GM12865 (cell line): Measurements from ENCODE around the gene MARS1.
"Not testable (repeated sequence)": the region's sequence is repeated elsewhere in the genome, so short reads cannot be mapped to it uniquely, and the experiment has no call there.

ENCODE experiments used
- DNase-seq: peaks from one replicate; pipeline ENCODE4 v3.0.0; 2010; ENCODE audit warnings: low read depth
- H3K4me3 ChIP-seq: 2 replicates; pipeline ENCODE4 v1.5.1; 2011; ENCODE audit warnings: mild to moderate bottlenecking, low read depth, low read length, control low read depth
- TF ChIP-seq, protein P1 (sequence below): IDR thresholded peaks from 2 replicates; pipeline ENCODE4 v1.5.1; 2011; ENCODE audit warnings: low read length, control low read depth, low read depth, inconsistent platforms; ENCODE audit not compliant: insufficient read depth; ENCODE audit errors: missing control alignments

Gene MARS1

DNA sequence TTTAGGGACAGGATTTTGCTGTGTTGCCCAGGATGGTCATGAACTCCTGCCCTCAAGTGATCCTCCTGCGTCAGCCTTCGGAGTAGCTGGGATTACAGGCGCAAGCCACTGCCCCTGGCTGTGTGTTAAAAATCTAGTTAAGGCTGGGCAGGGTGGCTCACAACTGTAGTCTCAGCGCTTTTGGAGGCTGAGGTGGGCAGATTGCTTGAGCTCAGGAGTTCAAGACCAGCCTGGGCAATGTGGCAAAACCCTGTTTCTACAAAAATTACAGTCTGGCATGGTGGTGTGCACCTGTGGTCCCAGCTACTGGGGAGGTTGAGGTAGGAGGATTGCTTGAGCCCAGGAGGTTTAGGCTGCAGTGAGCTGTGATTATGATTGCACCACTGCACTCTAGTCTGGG lies 23.3 kb downstream of the MARS1 start:
- no peak overlapping the region for H3K4me3 ChIP-seq
- no peak for DNase-seq
- TF ChIP-seq, protein P1, sequence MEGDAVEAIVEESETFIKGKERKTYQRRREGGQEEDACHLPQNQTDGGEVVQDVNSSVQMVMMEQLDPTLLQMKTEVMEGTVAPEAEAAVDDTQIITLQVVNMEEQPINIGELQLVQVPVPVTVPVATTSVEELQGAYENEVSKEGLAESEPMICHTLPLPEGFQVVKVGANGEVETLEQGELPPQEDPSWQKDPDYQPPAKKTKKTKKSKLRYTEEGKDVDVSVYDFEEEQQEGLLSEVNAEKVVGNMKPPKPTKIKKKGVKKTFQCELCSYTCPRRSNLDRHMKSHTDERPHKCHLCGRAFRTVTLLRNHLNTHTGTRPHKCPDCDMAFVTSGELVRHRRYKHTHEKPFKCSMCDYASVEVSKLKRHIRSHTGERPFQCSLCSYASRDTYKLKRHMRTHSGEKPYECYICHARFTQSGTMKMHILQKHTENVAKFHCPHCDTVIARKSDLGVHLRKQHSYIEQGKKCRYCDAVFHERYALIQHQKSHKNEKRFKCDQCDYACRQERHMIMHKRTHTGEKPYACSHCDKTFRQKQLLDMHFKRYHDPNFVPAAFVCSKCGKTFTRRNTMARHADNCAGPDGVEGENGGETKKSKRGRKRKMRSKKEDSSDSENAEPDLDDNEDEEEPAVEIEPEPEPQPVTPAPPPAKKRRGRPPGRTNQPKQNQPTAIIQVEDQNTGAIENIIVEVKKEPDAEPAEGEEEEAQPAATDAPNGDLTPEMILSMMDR, result no peak

DNA sequence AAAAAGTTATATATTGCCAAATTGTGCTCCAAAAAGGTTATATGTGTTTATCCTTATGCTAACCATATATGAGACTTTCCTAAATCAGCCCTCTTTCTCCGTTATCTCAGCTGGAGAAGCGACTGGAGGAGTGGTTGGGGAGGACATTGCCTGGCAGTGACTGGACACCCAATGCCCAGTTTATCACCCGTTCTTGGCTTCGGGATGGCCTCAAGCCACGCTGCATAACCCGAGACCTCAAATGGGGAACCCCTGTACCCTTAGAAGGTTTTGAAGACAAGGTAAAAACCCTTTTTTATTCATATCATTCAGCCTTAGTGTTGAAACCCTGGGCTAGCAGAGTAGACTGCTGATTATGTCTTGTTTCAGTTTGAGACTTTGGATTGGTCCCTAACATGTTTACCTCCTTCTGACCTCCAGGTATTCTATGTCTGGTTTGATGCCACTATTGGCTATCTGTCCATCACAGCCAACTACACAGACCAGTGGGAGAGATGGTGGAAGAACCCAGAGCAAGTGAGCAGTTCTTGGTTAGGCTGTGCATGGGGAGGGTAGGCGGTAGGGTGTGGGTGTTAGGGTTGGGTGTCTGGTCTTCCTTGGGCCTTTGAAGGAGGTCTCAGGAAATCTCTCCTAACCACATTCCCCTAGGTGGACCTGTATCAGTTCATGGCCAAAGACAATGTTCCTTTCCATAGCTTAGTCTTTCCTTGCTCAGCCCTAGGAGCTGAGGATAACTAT lies 23.9 kb downstream of the MARS1 start:
- no peak overlapping the region for H3K4me3 ChIP-seq
- DNase-seq, result no peak
- TF ChIP-seq, protein P1, result no peak

DNA sequence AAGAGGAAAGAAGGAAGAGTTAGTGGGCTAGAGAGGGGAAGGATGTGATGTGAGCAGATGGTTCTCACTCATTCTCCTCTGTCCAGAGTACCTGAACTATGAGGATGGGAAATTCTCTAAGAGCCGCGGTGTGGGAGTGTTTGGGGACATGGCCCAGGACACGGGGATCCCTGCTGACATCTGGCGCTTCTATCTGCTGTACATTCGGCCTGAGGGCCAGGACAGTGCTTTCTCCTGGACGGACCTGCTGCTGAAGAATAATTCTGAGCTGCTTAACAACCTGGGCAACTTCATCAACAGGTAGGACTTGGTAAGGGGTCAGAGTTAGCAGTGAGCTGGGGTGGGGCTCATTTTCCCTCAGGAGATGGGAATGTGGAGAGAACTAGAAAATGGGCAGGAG lies 24.8 kb downstream of the MARS1 start:
- no peak for DNase-seq
- TF ChIP-seq, protein P1, result no peak

DNA sequence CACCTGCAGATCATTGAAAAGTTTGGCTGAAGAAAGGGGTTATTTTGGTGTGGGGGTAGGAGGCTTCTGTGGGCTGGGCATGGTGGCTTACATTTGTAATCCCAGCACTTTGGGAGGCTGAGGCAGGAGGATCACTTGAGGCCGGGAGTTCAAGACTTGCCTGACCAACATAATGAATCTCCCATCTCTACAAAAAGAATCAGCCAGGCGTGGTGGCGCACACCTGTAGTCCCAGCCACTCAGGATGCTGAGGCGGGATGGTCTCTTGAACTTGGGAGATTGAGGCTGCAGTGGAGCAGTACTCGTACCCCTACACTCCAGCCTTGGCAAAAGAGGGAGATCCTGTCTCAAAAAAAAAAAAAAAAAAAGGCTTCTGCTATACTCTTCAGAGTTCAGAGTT lies 25.4 kb downstream of the MARS1 start:
- TF ChIP-seq, protein P1, result no peak
- no peak for DNase-seq
- no peak overlapping the region for H3K4me3 ChIP-seq

More for the DNA sequence above, 24.8 kb downstream of the MARS1 start:
- no peak overlapping the region for H3K4me3 ChIP-seq

DNA sequence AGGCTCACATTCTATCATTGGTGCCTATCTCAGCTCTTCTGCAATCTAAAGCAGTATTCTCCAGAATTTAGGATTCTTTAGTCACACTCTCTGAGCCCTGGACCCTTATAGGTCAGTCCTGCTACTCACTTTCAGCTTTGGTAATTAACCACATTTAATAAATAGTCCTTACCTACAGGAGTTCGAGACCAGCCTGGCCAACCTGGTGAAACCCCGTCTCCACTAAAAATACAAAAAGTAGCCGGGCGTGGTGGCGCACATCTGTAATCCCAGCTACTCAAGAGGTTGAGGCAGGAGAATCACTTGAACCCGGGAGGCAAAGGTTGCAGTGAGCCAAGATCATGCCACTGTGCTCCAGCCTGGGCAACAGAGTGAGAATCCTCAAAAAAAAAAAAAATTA lies 25.8 kb downstream of the MARS1 start:
- H3K4me3 ChIP-seq, DNase-seq: not testable (repeated sequence)

DNA sequence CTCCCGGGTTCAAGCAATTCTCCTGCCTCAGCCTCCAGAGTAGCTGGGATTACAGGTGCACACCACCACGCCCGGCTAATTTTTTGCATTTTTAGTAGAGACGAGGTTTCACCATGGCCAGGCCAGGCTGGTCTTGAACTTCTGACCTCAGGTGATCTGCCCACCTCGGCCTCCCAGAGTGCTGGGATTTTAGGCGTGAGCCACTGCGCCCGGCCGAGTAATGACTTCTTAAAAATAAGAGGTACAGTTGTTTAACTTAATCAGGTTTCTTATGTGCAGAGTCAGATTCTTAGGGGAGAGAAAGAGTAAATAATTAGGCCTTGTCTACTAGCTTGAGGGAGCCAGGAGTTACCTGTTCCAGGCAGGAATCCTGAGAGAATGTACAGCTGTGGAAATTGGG lies 26.4 kb downstream of the MARS1 start:
- not testable (repeated sequence) for H3K4me3 ChIP-seq, DNase-seq

DNA sequence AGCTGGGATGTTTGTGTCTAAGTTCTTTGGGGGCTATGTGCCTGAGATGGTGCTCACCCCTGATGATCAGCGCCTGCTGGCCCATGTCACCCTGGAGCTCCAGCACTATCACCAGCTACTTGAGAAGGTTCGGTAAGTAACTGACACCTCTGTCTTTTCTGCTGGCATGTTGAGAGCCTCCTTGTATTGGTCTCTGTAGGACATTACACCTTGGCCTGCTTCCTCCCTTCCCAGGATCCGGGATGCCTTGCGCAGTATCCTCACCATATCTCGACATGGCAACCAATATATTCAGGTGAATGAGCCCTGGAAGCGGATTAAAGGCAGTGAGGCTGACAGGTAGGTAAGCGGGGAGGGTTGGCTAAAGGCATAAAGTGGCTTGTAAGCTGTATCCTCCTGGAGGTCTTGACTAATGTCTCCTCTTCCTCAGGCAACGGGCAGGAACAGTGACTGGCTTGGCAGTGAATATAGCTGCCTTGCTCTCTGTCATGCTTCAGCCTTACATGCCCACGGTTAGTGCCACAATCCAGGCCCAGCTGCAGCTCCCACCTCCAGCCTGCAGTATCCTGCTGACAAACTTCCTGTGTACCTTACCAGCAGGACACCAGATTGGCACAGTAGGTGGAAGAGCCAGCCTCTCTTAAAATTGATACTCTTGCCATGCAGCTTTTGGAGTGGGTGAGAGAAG lies 27.0 kb downstream of the MARS1 start:
- H3K4me3 ChIP-seq, result no peak overlapping the region
- TF ChIP-seq, protein P1, result no peak
- no peak for DNase-seq

DNA sequence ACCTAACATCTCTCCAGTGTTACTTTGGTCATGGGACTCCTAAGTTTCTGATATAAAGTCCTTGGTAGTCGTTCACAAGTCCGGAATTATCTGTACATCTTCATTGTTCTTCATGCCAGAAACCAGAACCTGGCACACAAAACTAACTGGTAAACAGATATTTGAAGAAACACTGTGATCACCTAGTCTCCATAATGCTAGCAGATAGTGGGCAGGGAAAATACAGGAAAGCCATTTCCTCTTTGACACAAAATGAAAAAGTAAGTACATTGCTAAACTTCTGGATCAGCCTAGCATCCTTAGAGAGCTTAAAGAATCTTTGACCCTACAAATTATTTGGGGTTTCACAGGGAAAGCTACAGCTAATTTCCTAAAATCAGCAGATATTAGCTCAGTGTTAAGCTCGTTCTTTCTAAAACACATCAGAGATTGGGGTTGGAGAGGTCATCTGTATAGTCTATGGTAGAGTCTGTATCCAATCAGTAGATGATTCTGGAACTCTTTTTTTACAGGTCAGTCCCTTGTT lies 27.6 kb downstream of the MARS1 start:
- no peak overlapping the region for H3K4me3 ChIP-seq
- no peak for DNase-seq
- TF ChIP-seq, protein P1, result no peak
